Measurements from ENCODE around the gene PTK7.
"Not testable (repeated sequence)": the region's sequence is repeated elsewhere in the genome, so short reads cannot be mapped to it uniquely, and the experiment has no call there.

PTK7 gene

GRCh38 chr6:43075670-43076463 is at the start of gene PTK7:
Gene PTK7, plus strand, starts transcription at chr6:43076314. Its CDS starts 175 bp downstream, at chr6:43076489.
- DNase-seq = peak; percentile 82

- DNase-seq = no peak
Measured at GRCh38 chr6:43026365-43026764, 49.7 kb upstream of the PTK7 start.

- no peak for DNase-seq
Measured at GRCh38 chr6:43029120-43029519, 47.0 kb upstream of the PTK7 start.

DNA sequence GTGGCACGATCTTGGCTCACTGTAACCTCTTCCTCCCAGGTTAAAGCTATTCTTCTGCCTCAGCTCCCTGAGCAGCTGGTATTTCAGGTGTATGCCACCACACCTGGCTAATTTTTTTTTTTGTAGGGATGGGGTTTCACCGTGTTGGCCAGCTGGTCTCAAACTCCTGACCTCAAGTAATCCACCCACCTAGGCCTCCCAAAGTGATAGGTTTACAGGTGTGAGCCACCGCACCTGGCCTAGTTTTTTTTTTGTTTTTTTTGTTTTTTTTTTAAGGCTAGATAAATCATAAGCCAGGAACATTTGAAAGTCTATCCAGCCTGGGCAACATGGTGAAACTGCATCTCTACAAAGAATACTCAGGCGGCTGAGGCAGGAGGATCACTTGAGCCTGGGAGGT is 43.8 kb upstream of the PTK7 start:
- no peak for DNase-seq

- DNase-seq = no peak
Measured at GRCh38 chr6:43033496-43034189, 42.5 kb upstream of the PTK7 start.

GRCh38 chr6:43034190-43034525 is 42.0 kb upstream of the PTK7 start:
- no peak for DNase-seq

DNA sequence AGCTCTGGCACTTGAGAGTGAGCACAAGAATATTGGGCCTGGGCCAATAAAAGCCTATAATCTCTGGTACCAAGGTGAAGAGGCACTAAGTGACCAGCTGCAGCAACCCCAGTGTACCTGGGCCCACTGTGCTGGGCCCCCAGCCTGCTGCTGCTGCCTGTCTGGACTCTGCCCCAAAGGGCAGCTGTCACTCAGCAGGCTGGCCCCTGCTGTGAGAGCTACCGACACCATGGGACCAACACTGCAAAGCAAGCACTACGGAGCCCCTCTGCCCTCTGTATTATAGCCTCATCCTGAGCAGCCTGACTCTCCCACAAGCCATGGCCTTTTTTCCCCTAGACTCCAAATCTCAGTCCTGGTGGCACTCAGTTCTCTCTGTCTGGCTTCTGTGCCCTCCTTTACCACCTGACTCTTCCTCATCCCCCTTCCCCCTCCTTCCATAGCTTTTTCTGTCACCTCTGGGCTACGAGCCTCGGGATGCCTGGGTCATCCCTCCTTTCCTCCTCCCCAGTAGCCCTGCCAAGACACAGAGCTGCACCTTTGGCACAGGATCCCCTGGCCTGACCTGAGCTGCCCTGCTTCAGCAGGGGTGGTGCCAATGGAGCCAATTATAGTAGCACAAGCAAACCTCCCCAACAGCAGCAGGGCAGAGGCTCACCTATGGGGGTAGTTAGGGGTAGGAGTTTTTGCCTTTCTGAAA is 40.5 kb upstream of the PTK7 start:
- no peak for DNase-seq

DNA sequence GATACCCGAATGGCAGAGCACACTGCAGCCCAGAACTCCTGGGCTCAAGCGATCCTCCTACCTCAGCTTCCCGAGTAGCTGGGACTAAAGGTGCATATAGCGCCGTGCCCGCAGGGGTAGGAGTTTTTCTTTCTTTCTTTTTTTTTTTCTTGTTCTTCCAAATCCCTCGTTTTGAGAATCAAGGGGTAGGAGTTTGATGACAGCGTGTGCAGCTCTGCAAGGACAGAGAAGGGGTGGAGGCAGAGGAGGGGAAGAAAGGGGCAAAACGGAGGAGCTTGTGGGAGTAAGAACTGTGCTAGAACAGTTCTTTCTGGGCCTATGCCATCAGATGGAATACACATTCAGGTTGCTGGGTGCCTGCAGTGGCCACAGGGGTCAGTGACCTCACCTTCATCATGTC is 39.4 kb upstream of the PTK7 start:
- no peak for DNase-seq

DNA sequence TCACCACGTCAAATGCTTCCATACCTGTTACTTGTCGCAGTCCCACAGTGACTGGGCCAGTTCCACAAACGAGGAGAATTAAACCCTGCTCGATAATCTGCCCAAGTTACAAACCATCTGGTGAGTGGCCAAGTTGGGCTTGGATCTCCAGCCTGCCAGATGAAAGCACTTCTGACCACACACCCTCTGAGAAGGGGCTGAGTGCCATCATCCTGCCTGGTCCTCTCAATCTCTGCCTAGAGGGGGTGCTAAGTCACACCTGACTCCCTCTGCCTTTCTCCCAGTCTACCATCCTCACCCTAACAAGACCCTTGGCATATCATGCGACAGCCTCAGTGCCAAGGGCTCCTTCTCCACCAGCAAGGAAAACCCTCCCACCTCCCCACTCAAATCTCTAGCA is 38.9 kb upstream of the PTK7 start:
- no peak for DNase-seq

DNA sequence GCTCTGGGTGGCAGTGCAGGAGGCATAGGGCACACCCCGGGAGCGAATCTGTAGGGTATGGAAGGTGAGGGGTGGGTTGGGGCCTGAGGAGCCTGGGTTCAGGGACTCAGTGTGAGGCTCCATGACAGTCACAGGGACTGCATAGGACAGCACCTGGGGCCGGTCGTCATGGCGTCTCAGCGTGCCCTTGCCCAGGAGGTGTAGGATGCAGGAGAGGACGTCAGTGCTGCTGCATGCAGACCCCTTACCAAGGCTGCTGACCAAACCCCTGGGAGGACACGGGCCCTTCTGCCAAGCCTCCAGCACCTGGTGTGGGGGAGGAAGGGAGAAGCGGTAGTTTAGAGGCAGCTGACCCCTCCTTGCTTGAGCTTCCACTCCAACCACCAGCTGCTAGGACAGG is 38.4 kb upstream of the PTK7 start:
- DNase-seq = no peak

DNA sequence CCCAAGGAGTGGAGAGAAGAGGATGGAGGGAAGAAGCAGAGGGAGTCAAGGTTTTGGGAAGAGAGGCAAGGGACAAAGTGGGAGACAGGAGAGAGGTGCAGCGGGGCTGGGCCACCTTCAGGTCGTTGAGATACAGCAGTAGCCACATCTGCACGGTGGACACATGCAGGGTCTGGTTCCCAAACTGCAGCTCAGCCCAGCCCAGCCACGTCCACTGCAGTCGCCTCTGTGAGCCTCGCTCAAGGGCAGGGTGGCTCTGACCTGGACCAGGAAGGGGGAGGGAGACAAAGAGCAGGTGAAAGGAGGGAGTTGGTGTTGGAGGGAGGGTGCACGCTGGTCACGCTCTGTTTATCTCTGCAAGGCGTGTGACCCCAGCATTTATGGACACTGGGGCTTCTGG is 37.4 kb upstream of the PTK7 start:
- DNase-seq = no peak

- no peak for DNase-seq
Measured at GRCh38 chr6:43040542-43041257, 35.4 kb upstream of the PTK7 start.

DNA sequence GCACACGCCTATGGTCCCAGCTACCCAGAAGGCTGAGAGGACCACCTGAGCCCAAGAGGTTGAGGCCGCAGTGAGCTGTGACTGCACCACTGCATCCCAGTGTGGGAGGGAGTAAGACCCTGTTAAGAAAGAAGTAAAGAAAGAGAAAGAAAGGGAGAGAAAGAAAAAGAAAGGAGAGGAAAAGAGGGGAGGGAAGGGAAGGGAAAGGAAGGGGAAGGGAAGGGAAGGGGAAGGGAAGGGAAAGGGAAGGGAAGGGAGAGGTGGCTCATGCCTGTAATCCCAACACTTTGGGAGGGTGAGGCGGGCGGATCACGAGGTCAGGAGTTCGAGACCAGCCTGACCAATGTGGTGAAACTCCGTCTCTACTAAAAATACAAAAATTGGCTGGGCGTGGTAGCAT is 34.6 kb upstream of the PTK7 start:
- DNase-seq = not testable (repeated sequence)

DNA sequence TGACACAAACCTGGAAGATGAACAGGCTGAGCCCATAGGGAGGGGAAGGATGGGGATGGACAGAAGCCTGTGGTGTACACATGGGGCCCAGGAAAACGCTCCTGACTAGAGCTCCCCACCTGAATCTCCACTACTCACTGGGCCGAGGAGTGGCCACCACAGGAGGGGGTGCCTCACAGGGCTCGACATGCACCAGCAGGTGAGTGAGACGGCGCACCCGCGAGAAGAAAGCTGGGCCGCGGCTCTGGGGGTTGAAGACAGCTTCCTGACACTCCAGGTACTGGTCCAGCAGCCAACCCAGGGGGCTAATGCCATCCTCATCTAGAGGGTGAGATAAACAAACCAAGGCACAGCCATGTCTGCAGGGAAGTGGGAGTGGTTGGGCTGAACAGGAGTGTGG is 32.8 kb upstream of the PTK7 start:
- DNase-seq = no peak

GRCh38 chr6:43045371-43045930 is 30.7 kb upstream of the PTK7 start:
- no peak for DNase-seq

DNA sequence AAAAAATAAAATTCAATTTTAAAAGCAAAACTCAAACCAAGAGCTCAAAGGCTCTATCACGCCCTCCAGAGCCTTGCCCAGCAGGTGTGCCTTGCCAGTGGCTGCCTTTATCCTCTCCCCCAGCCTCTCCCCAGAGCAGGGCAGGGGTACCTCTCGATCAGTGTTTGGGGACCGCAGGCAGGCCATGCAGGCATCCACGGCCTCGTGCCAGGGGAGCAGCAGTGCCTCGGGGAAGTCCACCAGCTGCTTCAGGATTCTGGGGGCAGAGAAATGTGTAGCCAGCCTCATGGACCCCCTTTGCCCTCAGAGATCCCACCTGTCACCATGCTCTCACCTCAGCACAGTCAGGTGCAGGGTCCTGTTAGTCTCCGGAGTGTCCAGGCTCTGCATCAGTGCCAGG is 28.1 kb upstream of the PTK7 start:
- no peak for DNase-seq

DNA sequence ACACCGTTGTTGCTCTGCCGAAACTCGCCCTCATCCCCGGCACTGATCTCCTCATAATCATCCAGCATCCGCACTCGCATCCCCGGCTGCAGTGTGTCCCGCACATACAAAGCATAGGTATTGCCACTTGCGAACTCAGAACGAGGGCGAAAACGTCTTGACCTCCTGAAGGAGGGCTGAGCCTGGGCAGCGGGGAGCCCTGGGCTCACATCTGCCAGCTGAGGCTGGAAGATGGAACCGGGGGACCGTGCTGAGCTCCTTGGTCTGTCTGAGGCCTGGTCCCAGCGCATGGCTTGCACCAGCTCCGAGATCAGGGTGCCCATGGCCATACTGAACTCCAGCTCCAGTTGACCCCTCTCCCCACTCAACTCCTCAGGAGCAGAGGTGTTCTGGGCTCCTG is 25.1 kb upstream of the PTK7 start:
- DNase-seq = no peak

DNA sequence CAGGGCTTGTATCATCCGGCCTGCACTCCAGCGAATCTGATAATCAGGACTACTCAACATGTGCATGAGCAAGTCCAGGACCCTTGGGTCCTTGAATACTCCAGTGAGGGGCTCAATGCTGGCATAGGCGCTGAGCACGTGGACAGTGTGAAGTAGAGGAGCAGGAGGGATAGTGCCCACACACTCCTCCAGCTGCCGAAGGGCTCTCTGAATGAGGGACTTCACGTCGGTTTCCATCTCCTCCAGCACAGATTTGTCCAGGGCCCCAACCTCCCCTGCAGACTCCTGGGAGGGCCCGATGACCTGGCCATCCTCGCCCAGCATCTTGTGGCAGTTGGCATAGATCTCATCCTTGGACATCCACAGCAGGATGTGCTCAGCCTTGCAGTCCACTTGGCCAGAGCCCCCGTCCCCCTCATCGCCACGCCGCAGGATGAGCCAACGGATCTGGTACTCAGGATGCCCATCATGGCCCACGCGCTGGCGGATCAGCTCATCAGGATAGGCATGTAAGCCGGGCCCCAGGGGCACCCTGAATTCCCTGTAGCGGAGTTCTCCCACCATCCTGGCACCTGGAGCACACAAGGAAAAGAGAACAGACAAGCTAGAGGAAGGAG is 23.8 kb upstream of the PTK7 start:
- no peak for DNase-seq

GRCh38 chr6:43052842-43053544 is 23.1 kb upstream of the PTK7 start:
- DNase-seq = peak; percentile 34

DNA sequence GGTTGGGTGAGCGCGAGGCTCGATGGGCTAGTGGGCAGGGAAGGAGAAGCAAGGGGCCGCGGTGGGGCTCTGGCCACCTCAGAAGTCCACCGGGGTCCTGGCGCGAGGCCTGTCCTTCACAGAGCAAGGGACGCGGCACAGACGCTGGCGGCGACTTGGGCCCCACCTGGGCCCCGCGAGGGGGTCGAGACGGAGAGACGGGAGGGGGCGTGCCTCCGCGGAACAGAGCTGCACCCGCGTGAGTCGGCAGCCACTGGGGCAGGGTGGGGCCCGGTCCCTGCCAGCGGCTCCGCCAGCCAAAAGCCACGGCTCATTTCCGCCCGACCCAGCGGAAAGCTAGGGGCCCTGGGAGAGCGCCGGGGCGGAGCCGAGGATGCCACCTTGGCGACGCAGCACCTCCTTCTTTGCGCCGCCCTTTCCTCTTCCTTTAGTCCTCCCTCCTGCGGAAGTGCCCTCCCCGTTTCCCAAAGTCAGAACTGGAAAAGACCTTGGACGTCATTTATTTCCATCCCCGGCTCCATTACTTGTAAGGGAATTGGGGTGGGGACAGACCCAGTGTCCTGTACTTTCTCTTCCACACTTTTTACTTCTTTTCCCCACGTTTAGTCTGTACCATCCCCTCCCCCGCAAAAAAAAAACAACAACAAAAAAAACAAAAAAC is 22.4 kb upstream of the PTK7 start, which contains the start of gene CUL7:
Gene CUL7 (minus strand): TSS at position 307 of the 661 bp plus-strand sequence. CDS start 1,063 bp downstream, outside the sequence.
- peak; percentile 97 for DNase-seq

All from fibroblast of skin of right quadriceps (primary cell).